ENCODE data around the gene RNF169.
"Not testable (repeated sequence)": the region's sequence is repeated elsewhere in the genome, so short reads cannot be mapped to it uniquely, and the experiment has no call there.

Gene RNF169

DNA sequence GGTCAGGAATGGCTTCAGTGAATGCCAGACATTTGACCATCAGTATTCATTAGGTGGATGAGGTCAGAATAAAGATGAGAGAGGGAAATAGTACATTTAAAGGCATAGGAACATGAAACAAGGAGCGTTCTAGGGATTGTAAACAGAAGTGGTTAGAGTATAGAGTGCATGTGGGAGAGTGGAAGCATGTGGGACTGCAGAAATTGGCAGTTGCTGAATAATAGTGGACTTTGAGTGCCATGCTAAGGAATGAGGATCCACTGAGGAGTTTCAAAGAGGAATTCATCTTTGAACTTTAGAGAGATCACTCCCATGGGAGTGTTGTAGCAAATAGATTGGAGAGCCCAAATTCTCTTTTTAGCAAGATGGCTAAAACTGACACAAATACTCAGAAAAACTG is 7.9 kb downstream of the RNF169 start:
- no peak for DNase-seq (ENCODE audit: low read depth)
- H3K4me3 ChIP-seq (ENCODE audit: low read depth, low read length) = no peak overlapping the region

DNA sequence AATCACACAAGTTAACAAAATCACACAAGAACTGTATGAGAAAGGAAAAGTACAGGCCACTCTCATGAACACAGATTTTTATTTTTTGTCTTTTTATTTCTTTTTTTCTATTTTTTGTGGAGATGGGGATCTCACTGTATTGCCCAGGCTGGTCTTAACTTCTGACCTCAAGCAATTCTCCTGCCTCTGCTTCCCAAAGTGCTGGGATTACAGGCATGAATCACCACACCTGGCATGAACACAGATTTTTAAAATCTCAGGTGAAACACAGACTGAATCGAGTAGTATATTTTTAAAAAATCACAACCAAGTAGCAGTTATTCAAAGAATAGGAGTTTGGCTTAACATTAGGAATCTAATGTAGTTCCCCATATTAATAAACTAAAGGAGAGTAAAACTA is 18.3 kb downstream of the RNF169 start:
- H3K4me3 ChIP-seq (ENCODE audit: low read depth, low read length) = no peak overlapping the region
- no peak for DNase-seq (ENCODE audit: low read depth)

- not testable (repeated sequence) for H3K4me3 ChIP-seq (ENCODE audit: low read depth, low read length); DNase-seq (ENCODE audit: low read depth)
These were observed 19.6 kb downstream of the RNF169 start for GRCh38 chr11:74768172-74768651.

DNA sequence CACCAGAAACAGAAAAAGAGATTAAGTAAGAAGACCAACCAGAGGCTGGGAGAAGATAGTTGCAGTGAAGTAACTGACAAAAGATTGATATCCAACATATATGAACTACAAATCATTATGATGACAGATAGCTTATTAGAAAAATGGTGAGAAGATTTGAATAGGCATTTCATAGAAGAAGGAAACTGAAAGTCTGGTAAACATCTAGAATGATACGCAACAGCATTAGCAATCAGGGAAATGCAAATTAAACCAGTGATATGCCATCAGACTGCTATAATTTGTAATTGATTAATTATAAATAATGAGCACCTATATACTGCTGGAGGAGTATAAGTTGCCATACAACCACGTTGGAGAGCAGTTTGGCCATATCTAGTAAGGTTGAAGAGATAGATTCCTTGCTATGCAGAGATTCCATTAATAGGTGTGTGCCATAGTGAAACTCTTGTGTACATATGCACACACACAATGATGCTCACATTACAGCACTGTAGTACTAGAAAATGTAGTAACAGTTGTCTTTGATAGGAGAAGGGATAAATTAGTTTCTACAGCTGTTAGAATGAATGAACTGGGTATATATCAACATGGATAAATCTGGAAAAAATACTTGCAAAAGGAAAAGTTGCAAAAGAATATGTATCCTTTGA is 20.5 kb downstream of the RNF169 start:
- H3K4me3 ChIP-seq (ENCODE audit: low read depth, low read length) = no peak overlapping the region
- no peak for DNase-seq (ENCODE audit: low read depth)

DNA sequence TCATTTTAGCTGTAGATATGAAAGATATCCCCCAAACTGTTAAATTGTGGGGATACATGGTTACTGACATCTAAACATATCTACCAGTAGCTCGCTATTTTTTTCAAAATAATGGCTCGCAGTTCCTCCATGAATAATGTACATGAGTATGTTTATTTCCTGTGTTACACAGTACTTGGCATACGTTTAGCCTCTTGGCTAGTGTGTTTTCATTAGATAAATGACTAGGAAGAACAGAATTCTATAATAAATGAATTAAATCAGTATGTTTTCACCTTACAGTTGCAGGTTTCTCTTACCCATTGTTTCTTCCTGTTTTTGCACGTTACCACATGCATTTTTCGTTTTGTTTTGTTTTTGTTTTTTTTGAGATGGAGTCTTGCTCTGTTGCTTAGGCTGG is 21.8 kb downstream of the RNF169 start:
- no peak for DNase-seq (ENCODE audit: low read depth)
- no peak overlapping the region for H3K4me3 ChIP-seq (ENCODE audit: low read depth, low read length)

DNA sequence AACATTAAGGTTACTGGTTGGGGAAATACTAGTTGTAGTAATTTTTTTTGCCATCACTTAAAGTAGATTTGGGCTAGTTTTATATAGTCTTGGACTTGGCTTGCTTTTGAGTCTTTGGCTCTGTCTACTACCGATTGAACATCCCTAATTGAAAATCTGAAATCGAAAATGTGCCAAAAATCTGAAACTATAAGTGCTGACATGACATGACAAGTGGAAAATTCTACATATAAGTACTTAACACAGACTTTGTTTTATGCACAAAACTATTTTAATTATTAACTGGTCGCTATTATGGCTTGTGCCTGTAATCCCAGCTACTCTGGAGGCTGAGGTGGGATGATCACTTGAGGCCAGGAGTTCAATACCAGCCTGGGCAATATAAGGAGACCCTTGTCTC is 22.5 kb downstream of the RNF169 start:
- H3K4me3 ChIP-seq (ENCODE audit: low read depth, low read length) = no peak overlapping the region
- DNase-seq (ENCODE audit: low read depth) = no peak

GRCh38 chr11:74773476-74773875 is 24.8 kb downstream of the RNF169 start:
- no peak for DNase-seq (ENCODE audit: low read depth)

DNA sequence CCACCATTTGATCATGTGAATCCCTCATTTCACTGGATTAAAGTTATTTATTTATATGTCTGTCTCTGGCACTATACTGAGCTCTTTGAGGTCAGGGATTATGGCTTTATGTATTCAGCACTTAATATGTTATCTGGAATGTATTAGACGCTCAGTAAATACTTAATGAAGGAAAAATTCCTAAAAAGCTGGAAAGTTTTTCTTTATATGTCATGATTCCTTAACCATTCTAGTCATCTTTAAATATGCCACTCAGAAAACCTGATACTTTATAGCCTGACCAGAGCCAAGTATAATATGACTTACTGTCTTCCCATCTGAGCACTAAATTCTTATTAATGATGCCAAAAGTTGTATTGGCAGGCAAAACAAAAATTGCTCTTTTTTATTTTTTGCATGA is 27.1 kb downstream of the RNF169 start:
- DNase-seq (ENCODE audit: low read depth) = no peak
- no peak overlapping the region for H3K4me3 ChIP-seq (ENCODE audit: low read depth, low read length)

More at GRCh38 chr11:74773476-74773875, 24.8 kb downstream of the RNF169 start:
- H3K4me3 ChIP-seq (ENCODE audit: low read depth, low read length) = no peak overlapping the region

DNA sequence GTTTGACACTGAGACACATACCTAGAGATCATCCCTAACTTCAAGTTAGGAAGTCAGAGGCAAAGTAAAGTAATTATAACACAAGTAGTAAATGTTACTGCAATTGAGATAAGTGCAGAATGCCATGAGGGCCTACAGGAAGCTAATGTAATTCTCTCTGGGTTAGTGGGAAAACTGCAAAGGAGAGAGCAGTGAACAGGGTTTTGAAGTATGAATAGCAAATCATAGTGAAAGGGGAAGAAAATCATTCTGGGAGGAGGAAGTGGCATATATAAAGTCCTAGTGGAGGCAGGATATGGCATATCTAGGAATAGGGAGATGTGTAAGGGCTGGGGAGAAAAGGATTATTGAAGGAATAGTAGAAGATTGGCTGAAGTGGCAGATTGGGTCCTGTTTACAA is 27.9 kb downstream of the RNF169 start:
- DNase-seq (ENCODE audit: low read depth) = no peak
- no peak overlapping the region for H3K4me3 ChIP-seq (ENCODE audit: low read depth, low read length)

GRCh38 chr11:74777038-74777437 is 28.4 kb downstream of the RNF169 start:
- DNase-seq (ENCODE audit: low read depth) = no peak

DNA sequence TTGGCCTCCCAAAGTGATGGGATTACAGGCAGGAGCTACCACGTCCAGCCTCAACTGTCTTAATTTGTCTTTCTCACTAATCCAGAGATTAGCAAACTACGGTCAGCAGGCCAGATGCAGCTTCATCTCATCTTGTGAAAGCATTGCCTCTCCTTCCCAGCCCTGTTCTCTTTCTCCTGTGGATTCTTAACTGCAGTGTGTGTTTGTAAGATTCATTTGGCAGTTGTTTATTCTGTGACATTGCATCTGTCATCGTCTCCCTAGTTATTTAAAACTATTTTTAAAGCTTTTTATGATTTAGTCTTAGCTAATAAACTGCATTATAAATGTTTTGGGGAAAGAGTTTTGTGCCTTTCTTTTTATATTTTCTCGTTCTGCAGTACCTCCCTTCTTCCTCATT is 29.2 kb downstream of the RNF169 start:
- DNase-seq (ENCODE audit: low read depth) = no peak
- no peak overlapping the region for H3K4me3 ChIP-seq (ENCODE audit: low read depth, low read length)

More at GRCh38 chr11:74777038-74777437, 28.4 kb downstream of the RNF169 start:
- no peak overlapping the region for H3K4me3 ChIP-seq (ENCODE audit: low read depth, low read length)

DNA sequence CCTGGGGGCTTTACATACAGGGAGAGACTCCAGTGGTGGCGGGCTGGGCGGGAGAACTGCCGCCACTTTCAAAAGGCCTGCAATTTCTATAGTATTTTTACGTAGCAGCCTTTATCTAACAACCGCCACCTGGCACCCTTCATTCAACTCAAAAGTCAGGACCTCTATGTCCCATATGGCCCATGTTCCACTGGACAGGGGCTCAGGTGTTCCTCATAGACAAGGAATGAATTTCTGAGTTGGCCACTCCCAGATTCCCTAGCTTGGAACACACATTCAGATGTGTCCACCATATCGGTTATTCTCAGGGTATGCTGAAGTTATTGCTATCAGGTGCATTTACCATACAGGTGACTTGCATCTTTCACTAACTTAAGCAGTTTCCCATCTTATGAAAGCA is 29.9 kb downstream of the RNF169 start:
- DNase-seq (ENCODE audit: low read depth) = no peak
- no peak overlapping the region for H3K4me3 ChIP-seq (ENCODE audit: low read depth, low read length)

- no peak for DNase-seq (ENCODE audit: low read depth)
- H3K4me3 ChIP-seq (ENCODE audit: low read depth, low read length) = no peak overlapping the region
These were observed 31.8 kb downstream of the RNF169 start for GRCh38 chr11:74780248-74781005.

DNA sequence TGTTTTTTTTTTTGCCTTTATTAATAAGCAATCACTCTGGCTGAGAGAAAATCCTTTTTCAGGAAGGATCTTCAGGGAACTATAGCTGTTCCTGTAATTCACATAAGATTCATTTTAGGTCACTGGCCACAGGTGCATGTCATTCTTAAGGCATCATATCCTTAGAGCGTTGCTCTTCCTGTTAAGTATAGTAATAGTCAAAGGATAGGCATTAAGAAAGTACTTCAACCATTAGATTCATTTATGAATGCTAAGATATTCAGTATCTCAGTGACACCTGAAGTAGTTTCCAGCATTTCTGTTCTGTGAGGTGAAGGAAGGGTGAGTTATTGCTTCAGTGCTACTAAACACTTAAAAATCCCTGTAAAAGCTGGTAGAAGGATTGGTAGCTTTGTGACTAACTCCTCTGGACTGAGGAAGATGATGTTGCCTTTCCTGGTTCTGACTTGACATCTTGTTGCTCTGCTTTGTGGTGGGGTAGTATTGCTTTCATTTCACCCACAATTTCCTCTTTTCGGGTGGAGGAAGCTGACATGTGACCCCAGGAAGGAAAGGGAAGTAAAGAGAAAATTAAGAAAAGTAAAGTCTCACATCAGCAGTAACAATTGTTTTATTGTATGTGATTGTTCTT is 34.7 kb downstream of the RNF169 start:
- H3K4me3 ChIP-seq (ENCODE audit: low read depth, low read length) = no peak overlapping the region
- DNase-seq (ENCODE audit: low read depth) = peak; percentile 15

DNA sequence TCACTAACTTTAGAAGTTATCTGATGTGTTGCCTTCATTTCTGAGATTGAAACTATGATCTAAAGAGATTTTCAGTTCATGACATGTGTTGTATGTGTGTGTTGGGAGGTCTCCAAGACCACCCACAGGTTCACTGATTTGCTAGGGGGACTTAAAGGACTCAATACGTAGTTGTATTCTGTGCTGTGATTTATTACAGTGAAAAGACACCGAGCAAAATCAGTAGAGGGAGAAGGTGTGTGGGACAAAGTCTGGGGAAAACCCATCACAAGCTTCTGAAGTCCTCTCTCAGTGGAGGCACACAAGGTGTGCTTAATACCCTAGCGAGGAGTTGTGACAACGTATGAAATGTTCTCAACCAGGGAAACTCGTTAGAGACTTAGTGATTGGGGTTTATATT is 35.6 kb downstream of the RNF169 start:
- no peak overlapping the region for H3K4me3 ChIP-seq (ENCODE audit: low read depth, low read length)
- no peak for DNase-seq (ENCODE audit: low read depth)

GRCh38 chr11:74784726-74785125 is 36.1 kb downstream of the RNF169 start:
- no peak overlapping the region for H3K4me3 ChIP-seq (ENCODE audit: low read depth, low read length)
- no peak for DNase-seq (ENCODE audit: low read depth)

- H3K4me3 ChIP-seq (ENCODE audit: low read depth, low read length) = no peak overlapping the region
- no peak for DNase-seq (ENCODE audit: low read depth)
These were observed 37.9 kb downstream of the RNF169 start for GRCh38 chr11:74786574-74786973.

GRCh38 chr11:74791333-74792100 is 42.9 kb downstream of the RNF169 start:
- no peak overlapping the region for H3K4me3 ChIP-seq (ENCODE audit: low read depth, low read length)
- DNase-seq (ENCODE audit: low read depth) = no peak

- no peak for DNase-seq (ENCODE audit: low read depth)
- H3K4me3 ChIP-seq (ENCODE audit: low read depth, low read length) = no peak overlapping the region
These were observed 57.6 kb downstream of the RNF169 start for GRCh38 chr11:74806267-74806666.

DNA sequence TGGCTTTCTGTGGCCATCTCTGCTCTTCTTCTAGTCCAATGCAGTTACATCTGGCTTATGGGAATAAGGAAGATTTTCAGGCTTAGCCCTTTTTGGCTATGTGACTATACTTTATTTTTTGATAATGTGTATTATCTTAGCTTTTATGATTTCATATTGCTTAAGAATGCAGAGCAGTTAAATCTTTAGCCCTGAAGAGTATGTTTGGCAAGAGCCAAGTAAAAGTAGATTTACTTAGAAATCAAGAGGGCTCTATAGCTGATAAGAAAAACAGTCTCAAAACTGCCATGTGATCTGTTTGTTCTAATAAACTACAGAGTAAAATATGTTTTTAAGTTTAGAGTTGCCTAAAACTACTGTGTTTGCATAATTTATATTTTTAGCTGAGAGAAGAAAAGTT is 61.2 kb downstream of the RNF169 start:
- H3K4me3 ChIP-seq (ENCODE audit: low read depth, low read length) = no peak overlapping the region
- DNase-seq (ENCODE audit: low read depth) = no peak
